ENCODE measurements around the gene ABCG8. TPM values are rescaled to one million over a fixed set of nuclear protein-coding genes. Genes with fewer than 3 reads are reported as not detected.

Gene ABCG8
- total and polyA plus RNA-seq, 9 of the 15 experiments (the other 6 are each of a cell fraction or from before 2014, with no cell fraction given): not detected

- Histone ChIP-seq H3K9me1 (ENCODE audit: control insufficient read depth, insufficient read depth, low read length) (no peaks in the 10 kb centered on the region), H3K4me3 (no peak overlapping the region), H4K20me1 (replicated peaks; ENCODE audit: control insufficient read depth, insufficient read depth, low read length) (no peaks in the 10 kb centered on the region), H3K9ac (ENCODE audit: insufficient read depth in 1 of 2, low read depth in 2 of 2, low read length in 2 of 2) (no peak overlapping the region), H3K36me3 (ENCODE audit: control insufficient read depth, insufficient read depth, low read length) (peaks cover 96% of the 10 kb centered on the region), H3K27ac (ENCODE audit: extremely low read depth, low read depth, low read length) (no peak overlapping the region), H3K79me2 (ENCODE audit: control insufficient read depth, insufficient read depth, low read length) (no peaks in the 10 kb centered on the region), H3K4me2 (ENCODE audit: insufficient read depth, low read length) (no peak overlapping the region), H3K27me3 (ENCODE audit: control insufficient read depth in 2 of 2, insufficient read depth in 2 of 2, low read length in 2 of 2) (no peaks in the 10 kb centered on the region), H3K9me3 (replicated peaks; ENCODE audit: control insufficient read depth, insufficient read depth, low read depth, low read length) (no peaks in the 10 kb centered on the region), H3K4me1 (replicated peaks in 1 of 2; ENCODE audit: control insufficient read depth in 2 of 2, insufficient read depth in 2 of 2, low read length in 2 of 2) (no peaks in the 10 kb centered on the region), H2AFZ (ENCODE audit: low read depth, low read length) (no peak overlapping the region)
- in situ Hi-C loops (cut with MboI) (no loop called here), intact Hi-C loops (cut with micrococcal nuclease) (no loop called here)
- ChIA-PET POLR2A (no interaction called here), CTCF (ENCODE audit: low intra/inter-chr PET ratio) (no interaction called here)
- ATAC-seq: no peak
- no TSS peak for BruUV-seq (replicated peaks)
- FAIRE-seq: no peak
- 97% methylated on average over 3 of the region's 3 CpGs for WGBS (ENCODE audit: insufficient coverage, low coverage, missing lambda C conversion rate)
- DNase-seq (ENCODE audit: extremely low read depth in 1 of 4, low spot score in 3 of 4): no peak
- TF ChIP-seq ID3 (CRISPR knock-in tag; IDR thresholded peaks at IDR 0.05) (no peak), ID3 (tag; IDR thresholded peaks at IDR 0.05) (no peak), ZBTB26 (CRISPR knock-in tag; IDR thresholded peaks at IDR 0.05) (no peak), HMGN3 (IDR thresholded peaks at IDR 0.05; ENCODE audit: borderline replicate concordance, extremely low read depth, insufficient read length, low read depth, low read length) (no peak), GTF2E2 (tag; IDR thresholded peaks at IDR 0.05) (no peak), ETV5 (CRISPR knock-in tag; IDR thresholded peaks at IDR 0.05; ENCODE audit: low read depth) (no peak), POLR2AphosphoS2 (IDR thresholded peaks at IDR 0.05; ENCODE audit: low read length) (no peak), RREB1 (CRISPR knock-in tag; IDR thresholded peaks at IDR 0.05) (no peak), ZNF197 (CRISPR knock-in tag; IDR thresholded peaks at IDR 0.05; ENCODE audit: low read depth) (no peak), MYC (IDR thresholded peaks at IDR 0.05; ENCODE audit: low read depth, low read length) (no peak), MYC (CRISPR knock-in tag; IDR thresholded peaks at IDR 0.05; ENCODE audit: borderline replicate concordance, low read depth) (no peak), CHAMP1 (IDR thresholded peaks at IDR 0.05) (no peak), SNAPC5 (CRISPR knock-in tag; IDR thresholded peaks at IDR 0.05) (no peak)
These were observed 92.5 kb downstream of the ABCG8 start for GRCh38 chr2:43931293-43931692.

Measured in K562 (cell line).